Thyroid gland (tissue), 4 donors: ENCODE measurements around the gene HYAL2. TPM values are rescaled to one million over a fixed set of nuclear protein-coding genes. Genes with fewer than 3 reads are reported as not detected.

Source experiments
- DNase-seq, 2 donors: peaks; one replicate each; pipeline ENCODE4 v3.0.0-alpha.2; 2019
- H3K27ac ChIP-seq, 3 donors: fragments of 200-600 bp; sonication (generic); 1 replicate in 2 of 3; 2 replicates in 1 of 3; pipeline ENCODE4 v1.5.1; 2016 to 2019; ENCODE audit warnings: mild to moderate bottlenecking in 1 of 3, moderate library complexity in 1 of 3
- H3K27me3 ChIP-seq: fragments of 200-600 bp; sonication (generic); one replicate; pipeline ENCODE4 v1.5.1; 2019
- H3K36me3 ChIP-seq, 2 donors: fragments of 200-600 bp; sonication (generic); one replicate each; pipeline ENCODE4 v1.5.1; 2016 to 2019
- H3K4me1 ChIP-seq, 2 donors: fragments of 200-600 bp; sonication (generic); one replicate each; pipeline ENCODE4 v1.5.1; 2017 to 2019
- H3K4me3 ChIP-seq, 3 donors: fragments of 200-600 bp; sonication (generic); replicated peaks in 1 of 3; 1 replicate in 2 of 3; 2 replicates in 1 of 3; pipeline ENCODE4 v1.5.1; 2016; ENCODE audit warnings: mild to moderate bottlenecking in 1 of 3
- H3K9me3 ChIP-seq: fragments of 200-600 bp; sonication (generic); one replicate; pipeline ENCODE4 v1.5.1; 2017
- POLR2A ChIP-seq, 2 donors: fragments of 450-650 bp; IDR thresholded peaks; one replicate each; pipeline ENCODE4 v1.6.1; 2017; ENCODE audit warnings: antibody characterized with exemption in 2 of 2, mild to moderate bottlenecking in 2 of 2, moderate library complexity in 1 of 2
- WGBS, 2 donors: methylation state at CpG; one replicate each; pipeline ENCODE4 v1.1.5; 2017; 5-methylcytosine and 5-hydroxymethylcytosine counted together
- intact Hi-C: fragments of 100-400 bp; cut with DNase I; formaldehyde crosslinking; loops from one replicate; pipeline ENCODE4 v1.15.1; 2023
- total RNA-seq, 4 donors: library from RNA; depleted of rRNA; stranded (reverse); fragments of >200 nt; gene quantifications; one replicate each; pipeline ENCODE4 v1.2.3, GENCODE V29; 2016
- TF ChIP-seq, protein P1 (sequence below), 6 experiments: fragments of 200-600 bp in 3 of 6; fragments of 450-650 bp in 3 of 6; sonication (generic) in 3 of 6; IDR thresholded peaks; one replicate each; pipeline ENCODE4 v1.5.1; 2016 to 2019; ENCODE audit warnings: antibody characterized with exemption in 6 of 6, mild to moderate bottlenecking in 2 of 6, inconsistent platforms in 1 of 6, moderate library complexity in 1 of 6

The HYAL2 gene
- total RNA-seq, 4 donors from 2014 or later, result 133 to 206 (median 158) TPM

- Histone ChIP-seq H3K4me3 (peak within 1 kb of the TSS in 1 of 3 donors; percentile 18), H3K27me3 (no peaks in the 10 kb centered on the region), H3K27ac (peak within 1 kb of the TSS; percentile 45 to 92 (median 87)), H3K4me1 (peaks cover 68 to 80% of the 10 kb centered on the region in 2 donors), H3K9me3 (no peaks in the 10 kb centered on the region), H3K36me3 (no peaks in the 10 kb centered on the region)
- TF ChIP-seq, protein P1, sequence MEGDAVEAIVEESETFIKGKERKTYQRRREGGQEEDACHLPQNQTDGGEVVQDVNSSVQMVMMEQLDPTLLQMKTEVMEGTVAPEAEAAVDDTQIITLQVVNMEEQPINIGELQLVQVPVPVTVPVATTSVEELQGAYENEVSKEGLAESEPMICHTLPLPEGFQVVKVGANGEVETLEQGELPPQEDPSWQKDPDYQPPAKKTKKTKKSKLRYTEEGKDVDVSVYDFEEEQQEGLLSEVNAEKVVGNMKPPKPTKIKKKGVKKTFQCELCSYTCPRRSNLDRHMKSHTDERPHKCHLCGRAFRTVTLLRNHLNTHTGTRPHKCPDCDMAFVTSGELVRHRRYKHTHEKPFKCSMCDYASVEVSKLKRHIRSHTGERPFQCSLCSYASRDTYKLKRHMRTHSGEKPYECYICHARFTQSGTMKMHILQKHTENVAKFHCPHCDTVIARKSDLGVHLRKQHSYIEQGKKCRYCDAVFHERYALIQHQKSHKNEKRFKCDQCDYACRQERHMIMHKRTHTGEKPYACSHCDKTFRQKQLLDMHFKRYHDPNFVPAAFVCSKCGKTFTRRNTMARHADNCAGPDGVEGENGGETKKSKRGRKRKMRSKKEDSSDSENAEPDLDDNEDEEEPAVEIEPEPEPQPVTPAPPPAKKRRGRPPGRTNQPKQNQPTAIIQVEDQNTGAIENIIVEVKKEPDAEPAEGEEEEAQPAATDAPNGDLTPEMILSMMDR (IDR thresholded peaks at IDR 0.05), result no peak
- peak; percentile 38 to 57 for TF ChIP-seq POLR2A (IDR thresholded peaks at IDR 0.05)
- intact Hi-C loops, result no loop called here
- DNase-seq, result peak; percentile 82 to 92
- 19 to 38% methylated on average over 6 to 9 of the region's 21 CpGs for WGBS, 2 donors
These were observed 53.7 kb downstream of the HYAL2 start, which contains the start of gene SEMA3B for GRCh38 chr3:50268703-50269451. TSS of gene SEMA3B (plus strand) at chr3:50269147. CDS start at chr3:50269241, 94 bp downstream.

DNA sequence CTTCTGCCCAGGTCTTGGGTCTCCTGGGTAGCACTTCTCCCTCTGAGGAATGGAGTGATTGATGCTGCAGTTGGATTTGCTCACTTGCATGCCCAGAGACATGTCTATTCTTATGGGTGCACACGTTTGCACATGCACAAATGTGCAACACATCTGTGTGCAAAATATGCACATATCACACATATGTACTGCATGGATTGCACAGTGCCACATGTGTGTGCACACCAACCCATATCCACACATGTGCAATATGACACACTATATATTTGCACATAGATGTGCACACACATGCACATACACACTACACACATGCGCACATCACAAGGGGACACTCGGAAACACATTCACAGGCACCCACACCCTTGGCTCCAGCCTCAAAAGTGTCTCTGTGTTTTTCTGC lies 54.3 kb downstream of the HYAL2 start:
- H3K4me1 ChIP-seq, result peaks cover 64 to 79% of the 10 kb centered on the region in 2 donors
- 59 to 68% methylated on average over 3 of the region's 3 CpGs for WGBS, 2 donors
- intact Hi-C loops, result no loop called here

More for the DNA sequence above, 54.3 kb downstream of the HYAL2 start:
- Histone ChIP-seq H3K27me3 (no peaks in the 10 kb centered on the region), H3K27ac (peak overlapping the region in 2 of 3 donors; percentile 87 to 92), H3K36me3 (no peaks in the 10 kb centered on the region), H3K4me3 (no peak overlapping the region), H3K9me3 (no peaks in the 10 kb centered on the region)
- TF ChIP-seq POLR2A (IDR thresholded peaks at IDR 0.05), result no peak
- TF ChIP-seq, protein P1 (IDR thresholded peaks at IDR 0.05), result no peak
- DNase-seq, result no peak

Other genes starting within 250 kb of the HYAL2 start
- 100 to 1,000 TPM; 230 to 337 (median 268) TPM for gene RBM5, start 233.8 kb downstream of the HYAL2 start, total RNA-seq
- gene SEMA3F, start 167.4 kb downstream of the HYAL2 start, total RNA-seq, result 10 to 100 TPM; 13.2 to 44.2 (median 38.2) TPM
- not detected for gene GNAT1, start 131.1 kb downstream of the HYAL2 start, total RNA-seq
- gene SLC38A3, start 117.5 kb downstream of the HYAL2 start, total RNA-seq, result 1 to 10 TPM; 1.1 to 5.0 (median 3.6) TPM
- 100 to 1,000 TPM; 111 to 171 (median 142) TPM for gene GNAI2, start 86.5 kb downstream of the HYAL2 start, total RNA-seq
- gene SEMA3B, start 53.6 kb downstream of the HYAL2 start, total RNA-seq, result 10 to 100 TPM; 21.0 to 31.0 (median 26.5) TPM
- gene LSMEM2, start 43.7 kb downstream of the HYAL2 start, total RNA-seq, result not detected
- 10 to 100 TPM; 63.9 to 96.5 (median 88.4) TPM for gene IFRD2, start 30.3 kb downstream of the HYAL2 start, total RNA-seq
- 1 to 10 TPM; 2.7 to 6.7 (median 3.8) TPM for gene HYAL3, start 23.3 kb downstream of the HYAL2 start, total RNA-seq
- 10 to 100 TPM in 2 of 4 donors, 1 to 10 TPM in 2; 6.9 to 15.2 (median 10.8) TPM for gene NAA80, start 23.3 kb downstream of the HYAL2 start, total RNA-seq
- 10 to 100 TPM in 2 of 4 donors, 1 to 10 TPM in 2; 5.8 to 13.8 (median 9.7) TPM for gene HYAL1, start 19.2 kb downstream of the HYAL2 start, total RNA-seq
- gene TUSC2, start 5.5 kb upstream of the HYAL2 start, total RNA-seq, result 10 to 100 TPM; 28.7 to 63.7 (median 42.3) TPM
- 10 to 100 TPM; 18.9 to 42.6 (median 24.8) TPM for gene RASSF1, start 18.1 kb upstream of the HYAL2 start, total RNA-seq
- gene ZMYND10, start 23.0 kb upstream of the HYAL2 start, total RNA-seq, result 1 to 10 TPM; 3.6 to 8.1 (median 4.4) TPM
- 10 to 100 TPM; 13.4 to 30.6 (median 24.7) TPM for gene NPRL2, start 28.0 kb upstream of the HYAL2 start, total RNA-seq
- 10 to 100 TPM; 23.6 to 66.0 (median 43.6) TPM for gene CYB561D2, start 28.1 kb upstream of the HYAL2 start, total RNA-seq
- gene TMEM115, start 36.8 kb upstream of the HYAL2 start, total RNA-seq, result 100 to 1,000 TPM in 1 of 4 donors, 10 to 100 TPM in 3; 70.0 to 111 (median 85.1) TPM
- 1 to 10 TPM; 1.5 to 3.3 (median 2.9) TPM for gene CACNA2D2, start 180.9 kb upstream of the HYAL2 start, total RNA-seq
- 10 to 100 TPM; 19.6 to 22.0 (median 20.3) TPM for gene C3orf18, start 245.0 kb upstream of the HYAL2 start, total RNA-seq
- gene HEMK1, start 246.8 kb upstream of the HYAL2 start, total RNA-seq, result 10 to 100 TPM; 13.9 to 20.8 (median 17.6) TPM